ENCODE results near the gene MOV10. TPM values are rescaled to one million over a fixed set of nuclear protein-coding genes. Genes with fewer than 3 reads are reported as not detected.
A peak's percentile ranks its signal among the peaks of the same experiment; 100 is the strongest.

Gene MOV10
- total and polyA plus RNA-seq, 9 of the 15 experiments (the other 6 are each of a cell fraction or from before 2014, with no cell fraction given): 16.7 to 105 (median 49.5) TPM

- TF ChIP-seq, protein P1, sequence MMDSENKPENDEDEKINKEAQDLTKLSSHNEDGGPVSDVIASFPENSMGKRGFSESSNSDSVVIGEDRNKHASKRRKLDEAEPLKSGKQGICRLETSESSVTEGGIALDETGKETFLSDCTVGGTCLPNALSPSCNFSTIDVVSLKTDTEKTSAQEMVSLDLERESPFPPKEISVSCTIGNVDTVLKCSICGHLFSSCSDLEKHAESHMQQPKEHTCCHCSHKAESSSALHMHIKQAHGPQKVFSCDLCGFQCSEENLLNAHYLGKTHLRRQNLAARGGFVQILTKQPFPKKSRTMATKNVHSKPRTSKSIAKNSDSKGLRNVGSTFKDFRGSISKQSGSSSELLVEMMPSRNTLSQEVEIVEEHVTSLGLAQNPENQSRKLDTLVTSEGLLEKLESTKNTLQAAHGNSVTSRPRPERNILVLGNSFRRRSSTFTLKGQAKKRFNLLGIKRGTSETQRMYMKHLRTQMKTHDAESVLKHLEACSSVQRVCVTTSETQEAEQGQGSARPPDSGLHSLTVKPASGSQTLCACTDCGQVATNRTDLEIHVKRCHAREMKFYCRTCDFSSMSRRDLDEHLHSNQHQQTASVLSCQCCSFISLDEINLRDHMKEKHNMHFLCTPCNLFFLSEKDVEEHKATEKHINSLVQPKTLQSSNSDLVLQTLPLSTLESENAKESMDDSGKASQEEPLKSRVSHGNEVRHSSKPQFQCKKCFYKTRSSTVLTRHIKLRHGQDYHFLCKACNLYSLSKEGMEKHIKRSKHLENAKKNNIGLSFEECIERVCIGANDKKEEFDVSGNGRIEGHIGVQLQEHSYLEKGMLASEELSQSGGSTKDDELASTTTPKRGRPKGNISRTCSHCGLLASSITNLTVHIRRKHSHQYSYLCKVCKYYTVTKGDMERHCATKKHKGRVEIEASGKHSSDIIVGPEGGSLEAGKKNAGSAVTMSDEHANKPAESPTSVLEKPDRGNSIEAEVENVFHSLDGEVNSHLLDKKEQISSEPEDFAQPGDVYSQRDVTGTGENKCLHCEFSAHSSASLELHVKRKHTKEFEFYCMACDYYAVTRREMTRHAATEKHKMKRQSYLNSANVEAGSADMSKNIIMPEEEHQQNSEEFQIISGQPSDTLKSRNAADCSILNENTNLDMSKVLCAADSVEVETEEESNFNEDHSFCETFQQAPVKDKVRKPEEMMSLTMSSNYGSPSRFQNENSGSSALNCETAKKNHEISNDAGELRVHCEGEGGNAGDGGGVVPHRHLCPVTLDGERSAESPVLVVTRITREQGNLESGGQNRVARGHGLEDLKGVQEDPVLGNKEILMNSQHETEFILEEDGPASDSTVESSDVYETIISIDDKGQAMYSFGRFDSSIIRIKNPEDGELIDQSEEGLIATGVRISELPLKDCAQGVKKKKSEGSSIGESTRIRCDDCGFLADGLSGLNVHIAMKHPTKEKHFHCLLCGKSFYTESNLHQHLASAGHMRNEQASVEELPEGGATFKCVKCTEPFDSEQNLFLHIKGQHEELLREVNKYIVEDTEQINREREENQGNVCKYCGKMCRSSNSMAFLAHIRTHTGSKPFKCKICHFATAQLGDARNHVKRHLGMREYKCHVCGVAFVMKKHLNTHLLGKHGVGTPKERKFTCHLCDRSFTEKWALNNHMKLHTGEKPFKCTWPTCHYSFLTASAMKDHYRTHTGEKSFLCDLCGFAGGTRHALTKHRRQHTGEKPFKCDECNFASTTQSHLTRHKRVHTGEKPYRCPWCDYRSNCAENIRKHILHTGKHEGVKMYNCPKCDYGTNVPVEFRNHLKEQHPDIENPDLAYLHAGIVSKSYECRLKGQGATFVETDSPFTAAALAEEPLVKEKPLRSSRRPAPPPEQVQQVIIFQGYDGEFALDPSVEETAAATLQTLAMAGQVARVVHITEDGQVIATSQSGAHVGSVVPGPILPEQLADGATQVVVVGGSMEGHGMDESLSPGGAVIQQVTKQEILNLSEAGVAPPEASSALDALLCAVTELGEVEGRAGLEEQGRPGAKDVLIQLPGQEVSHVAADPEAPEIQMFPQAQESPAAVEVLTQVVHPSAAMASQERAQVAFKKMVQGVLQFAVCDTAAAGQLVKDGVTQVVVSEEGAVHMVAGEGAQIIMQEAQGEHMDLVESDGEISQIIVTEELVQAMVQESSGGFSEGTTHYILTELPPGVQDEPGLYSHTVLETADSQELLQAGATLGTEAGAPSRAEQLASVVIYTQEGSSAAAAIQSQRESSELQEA (IDR thresholded peaks at IDR 0.05; ENCODE audit: low read depth): 0 out of 2 replicates have a peak, but pooled peaks have one; percentile 48
- TF ChIP-seq PCBP1 (IDR thresholded peaks at IDR 0.05; ENCODE audit: low read depth, low read length, poor library complexity, severe bottlenecking) (peak; percentile 12), THRB (CRISPR knock-in tag; conservative IDR thresholded peaks at IDR 0.05) (peak; percentile 85), E2F3 (CRISPR knock-in tag; IDR thresholded peaks at IDR 0.05) (no peak), NRF1 (conservative IDR thresholded peaks at IDR 0.05 in 1 of 2, IDR thresholded peaks at IDR 0.05 in 1 of 2) (no peak), RAD21 (CRISPR knock-in tag; conservative IDR thresholded peaks at IDR 0.05 in 1 of 2, IDR thresholded peaks at IDR 0.05 in 1 of 2) (0 out of 4 replicates have a peak, but pooled peaks of 1 of the 2 experiments have one; percentile 7), NFE2L1 (tag; IDR thresholded peaks at IDR 0.05; ENCODE audit: borderline replicate concordance, low read depth) (no peak), FOXA3 (CRISPR knock-in tag; conservative IDR thresholded peaks at IDR 0.05 in 1 of 2, IDR thresholded peaks at IDR 0.05 in 1 of 2) (0 out of 4 replicates have a peak, but pooled peaks of 1 of the 2 experiments have one; percentile 22), ATF1 (CRISPR knock-in tag; IDR thresholded peaks at IDR 0.05) (no peak), ATF1 (tag; IDR thresholded peaks at IDR 0.05) (0 out of 2 replicates have a peak, but pooled peaks have one; percentile 21)
- TF ChIP-seq, protein P2, sequence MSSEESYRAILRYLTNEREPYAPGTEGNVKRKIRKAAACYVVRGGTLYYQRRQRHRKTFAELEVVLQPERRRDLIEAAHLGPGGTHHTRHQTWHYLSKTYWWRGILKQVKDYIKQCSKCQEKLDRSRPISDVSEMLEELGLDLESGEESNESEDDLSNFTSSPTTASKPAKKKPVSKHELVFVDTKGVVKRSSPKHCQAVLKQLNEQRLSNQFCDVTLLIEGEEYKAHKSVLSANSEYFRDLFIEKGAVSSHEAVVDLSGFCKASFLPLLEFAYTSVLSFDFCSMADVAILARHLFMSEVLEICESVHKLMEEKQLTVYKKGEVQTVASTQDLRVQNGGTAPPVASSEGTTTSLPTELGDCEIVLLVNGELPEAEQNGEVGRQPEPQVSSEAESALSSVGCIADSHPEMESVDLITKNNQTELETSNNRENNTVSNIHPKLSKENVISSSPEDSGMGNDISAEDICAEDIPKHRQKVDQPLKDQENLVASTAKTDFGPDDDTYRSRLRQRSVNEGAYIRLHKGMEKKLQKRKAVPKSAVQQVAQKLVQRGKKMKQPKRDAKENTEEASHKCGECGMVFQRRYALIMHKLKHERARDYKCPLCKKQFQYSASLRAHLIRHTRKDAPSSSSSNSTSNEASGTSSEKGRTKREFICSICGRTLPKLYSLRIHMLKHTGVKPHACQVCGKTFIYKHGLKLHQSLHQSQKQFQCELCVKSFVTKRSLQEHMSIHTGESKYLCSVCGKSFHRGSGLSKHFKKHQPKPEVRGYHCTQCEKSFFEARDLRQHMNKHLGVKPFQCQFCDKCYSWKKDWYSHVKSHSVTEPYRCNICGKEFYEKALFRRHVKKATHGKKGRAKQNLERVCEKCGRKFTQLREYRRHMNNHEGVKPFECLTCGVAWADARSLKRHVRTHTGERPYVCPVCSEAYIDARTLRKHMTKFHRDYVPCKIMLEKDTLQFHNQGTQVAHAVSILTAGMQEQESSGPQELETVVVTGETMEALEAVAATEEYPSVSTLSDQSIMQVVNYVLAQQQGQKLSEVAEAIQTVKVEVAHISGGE (CRISPR knock-in tag; IDR thresholded peaks at IDR 0.05): 0 out of 6 replicates have a peak, but pooled peaks of 1 of the 3 experiments have one; percentile 9
- TF ChIP-seq, protein P3, sequence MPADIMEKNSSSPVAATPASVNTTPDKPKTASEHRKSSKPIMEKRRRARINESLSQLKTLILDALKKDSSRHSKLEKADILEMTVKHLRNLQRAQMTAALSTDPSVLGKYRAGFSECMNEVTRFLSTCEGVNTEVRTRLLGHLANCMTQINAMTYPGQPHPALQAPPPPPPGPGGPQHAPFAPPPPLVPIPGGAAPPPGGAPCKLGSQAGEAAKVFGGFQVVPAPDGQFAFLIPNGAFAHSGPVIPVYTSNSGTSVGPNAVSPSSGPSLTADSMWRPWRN (IDR thresholded peaks at IDR 0.05; ENCODE audit: low read depth): no peak
Observed at GRCh38 chr1:112674440-112674985, at the start of gene MOV10 (continued).
